K562 (cell line): Measurements from ENCODE around the gene ABCC12. TPM values are rescaled to one million over a fixed set of nuclear protein-coding genes. Genes with fewer than 3 reads are reported as not detected.

Experiments used
- ETV1 ChIP-seq: fragments of 450-650 bp; conservative IDR thresholded peaks from 2 replicates; pipeline ENCODE4 v1.6.1; 2016; ENCODE audit warnings: missing genetic modification characterization, control low read depth, low read depth, missing compliant biosample characterization
- HMGN3 ChIP-seq: IDR thresholded peaks from 2 replicates; pipeline ENCODE4 v1.6.1; 2011; ENCODE audit warnings: borderline replicate concordance, low read depth, mild to moderate bottlenecking, mixed read lengths, low read length; ENCODE audit not compliant: insufficient read length; ENCODE audit errors: extremely low read depth
- MAZ ChIP-seq, 2 experiments: fragments of 450-650 bp in 1 of 2; sonication (generic) in 1 of 2; formaldehyde crosslinking; IDR thresholded peaks in 1 of 2; conservative IDR thresholded peaks in 1 of 2; 2 replicates each; pipeline versions ENCODE4 v1.4.0 to v1.5.0; 2020; ENCODE audit warnings: mild to moderate bottlenecking in 1 of 2, missing genetic modification reagents in 1 of 2
- MECOM ChIP-seq: fragments of 250-450 bp; sonication (Bioruptor Pico); IDR thresholded peaks from 2 replicates; pipeline ENCODE4 v1.8.0; 2022; ENCODE audit warnings: inconsistent platforms
- NCOA1 ChIP-seq: fragments of 450-650 bp; IDR thresholded peaks from 2 replicates; pipeline ENCODE4 v1.6.1; 2016; ENCODE audit warnings: low read depth
- NCOA4 ChIP-seq: fragments of 450-650 bp; IDR thresholded peaks from 2 replicates; pipeline ENCODE4 v1.6.1; 2018; ENCODE audit warnings: mild to moderate bottlenecking; ENCODE audit not compliant: partially characterized antibody
- RBM22 ChIP-seq: fragments of 200-400 bp; formaldehyde crosslinking; IDR thresholded peaks from 2 replicates; pipeline ENCODE4 v1.6.1; 2018; ENCODE audit warnings: low read length, low read depth; ENCODE audit not compliant: poor library complexity, severe bottlenecking
- RCOR1 ChIP-seq, 2 experiments: IDR thresholded peaks; 2 replicates each; pipeline ENCODE4 v1.6.1; 2012; ENCODE audit warnings: low read depth in 2 of 2, low read length in 2 of 2, borderline replicate concordance in 1 of 2, improper control_type of control experiment in 1 of 2
- ZBED1 ChIP-seq: IDR thresholded peaks from 2 replicates; pipeline ENCODE4 v1.6.1; 2014
- ZBTB7A ChIP-seq: IDR thresholded peaks from 2 replicates; pipeline ENCODE4 v1.6.1; 2011; ENCODE audit warnings: low read depth, mild to moderate bottlenecking, low read length, moderate library complexity, borderline replicate concordance; ENCODE audit not compliant: control insufficient read depth
- ZNF143 ChIP-seq: sonication (generic); formaldehyde crosslinking; IDR thresholded peaks from 2 replicates; pipeline ENCODE4 v1.9.0; 2022; ENCODE audit warnings: mild to moderate bottlenecking, missing genetic modification reagents
- ZNF197 ChIP-seq: fragments of 200-800 bp; sonication (Bioruptor generic); IDR thresholded peaks from 2 replicates; pipeline ENCODE4 v1.6.1; 2016; ENCODE audit warnings: low read depth, missing genetic modification characterization, missing compliant biosample characterization
- ZNF444 ChIP-seq: fragments of 250-450 bp; sonication (Bioruptor Pico); IDR thresholded peaks from 2 replicates; pipeline ENCODE4 v1.4.0; 2020; ENCODE audit warnings: mild to moderate bottlenecking, moderate library complexity
- ZNF75A ChIP-seq: fragments of 450-650 bp; formaldehyde crosslinking; IDR thresholded peaks from 2 replicates; pipeline ENCODE4 v1.4.0; 2020; ENCODE audit warnings: mild to moderate bottlenecking
- ZNF76 ChIP-seq: fragments of 250-450 bp; sonication (Bioruptor Pico); IDR thresholded peaks from 2 replicates; pipeline ENCODE4 v1.4.0; 2020; ENCODE audit warnings: mild to moderate bottlenecking, moderate library complexity, borderline replicate concordance
- ZNF79 ChIP-seq: fragments of 250-450 bp; sonication (Bioruptor Pico); IDR thresholded peaks from 2 replicates; pipeline ENCODE4 v1.4.0; 2020; ENCODE audit warnings: low read depth, mild to moderate bottlenecking, moderate library complexity
- polyA plus RNA-seq, 8 experiments: library from polyadenylated mRNA; depleted of rRNA in 4 of 8; stranded (reverse) in 5 of 8; unstranded in 3 of 8; fragments of >200 nt; fragmentation: Nextera tagmentation in 2 of 8; fragmentation: Illumina TruSeq in 1 of 8; extraction: Ambion mirVana in 2 of 8; extraction: Trizol in 1 of 8; gene quantifications; 2 replicates each; pipeline versions ENCODE4 v1.2.1 to v1.2.3, GENCODE V29; 2011 to 2014; ENCODE audit warnings: inconsistent platforms in 1 of 8, missing spikeins in 1 of 8
- total RNA-seq, 7 experiments: library from RNA; depleted of rRNA in 6 of 7; stranded (reverse); fragments of >200 nt in 6 of 7; fragmentation: Illumina TruSeq in 2 of 7; extraction: Trizol in 2 of 7; gene quantifications; 2 replicates each; pipeline versions ENCODE4 v1.2.1 to v1.2.3, GENCODE V29; 2011 to 2021; ENCODE audit warnings: low replicate concordance in 1 of 7
- TF ChIP-seq, protein P1 (sequence below): IDR thresholded peaks from 2 replicates; pipeline ENCODE4 v1.6.1; 2011; ENCODE audit warnings: borderline replicate concordance, low read depth, mild to moderate bottlenecking, moderate library complexity, low read length; ENCODE audit not compliant: insufficient read depth, poor library complexity, severe bottlenecking
- TF ChIP-seq, protein P2 (sequence below): sonication (generic); formaldehyde crosslinking; IDR thresholded peaks from 2 replicates; pipeline ENCODE4 v1.8.0; 2022; ENCODE audit warnings: missing genetic modification reagents, mild to moderate bottlenecking, moderate library complexity, borderline replicate concordance
- TF ChIP-seq, protein P3 (sequence below): fragments of 450-650 bp; IDR thresholded peaks from 2 replicates; pipeline ENCODE4 v1.6.1; 2016; ENCODE audit warnings: borderline replicate concordance
- TF ChIP-seq, protein P4 (sequence below): fragments of 250-450 bp; sonication (Bioruptor Pico); IDR thresholded peaks from 2 replicates; pipeline ENCODE4 v1.5.1; 2021; ENCODE audit warnings: mild to moderate bottlenecking

Gene ABCC12
- total and polyA plus RNA-seq, 9 of the 15 experiments (the other 6 are each of a cell fraction or from before 2014, with no cell fraction given) = not detected

DNA sequence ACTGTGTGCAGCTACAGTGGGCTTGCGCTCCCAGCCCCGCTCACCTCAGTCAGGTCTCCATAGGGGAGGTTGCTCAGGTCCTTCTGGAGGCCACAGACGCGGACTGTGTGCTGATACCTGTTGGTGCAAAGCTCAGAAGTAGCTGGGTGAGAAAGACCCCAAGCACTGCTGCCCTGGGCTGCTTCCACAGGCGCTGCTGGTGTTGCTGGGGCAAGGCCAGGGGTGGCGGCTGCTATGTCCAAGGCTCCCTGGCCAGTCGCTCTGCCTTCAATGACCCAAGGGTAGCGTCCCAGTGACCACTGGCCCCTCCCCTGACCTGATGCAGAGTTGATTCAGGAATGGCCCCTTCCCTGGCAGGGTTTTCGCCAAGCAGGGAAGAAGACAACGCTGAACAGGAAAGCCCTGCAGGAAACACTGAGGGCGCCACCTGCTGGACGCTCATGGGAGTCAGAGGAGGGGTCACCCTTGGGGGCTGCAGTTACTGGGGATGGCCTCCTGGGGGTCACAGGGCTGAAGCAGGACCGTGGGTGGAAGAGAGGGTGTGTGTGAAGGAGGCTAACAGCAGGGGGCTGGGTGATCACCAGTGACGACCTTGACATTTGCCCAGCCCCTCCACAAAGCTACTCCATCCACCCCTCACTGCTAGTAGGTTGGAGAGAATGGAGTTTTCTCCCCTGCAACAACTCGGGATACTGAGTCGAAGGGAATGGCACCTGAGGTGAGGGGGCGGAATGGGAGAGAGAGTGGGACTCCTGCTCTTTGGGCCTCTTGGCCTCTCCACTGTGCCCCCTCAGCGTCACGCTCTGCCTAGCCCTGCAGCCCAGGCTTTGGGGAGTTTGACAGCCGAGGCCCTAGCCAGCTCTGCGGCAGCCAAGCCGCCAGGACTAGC lies 38.3 kb downstream of the ABCC12 start (continued):
- TF ChIP-seq, protein P1, sequence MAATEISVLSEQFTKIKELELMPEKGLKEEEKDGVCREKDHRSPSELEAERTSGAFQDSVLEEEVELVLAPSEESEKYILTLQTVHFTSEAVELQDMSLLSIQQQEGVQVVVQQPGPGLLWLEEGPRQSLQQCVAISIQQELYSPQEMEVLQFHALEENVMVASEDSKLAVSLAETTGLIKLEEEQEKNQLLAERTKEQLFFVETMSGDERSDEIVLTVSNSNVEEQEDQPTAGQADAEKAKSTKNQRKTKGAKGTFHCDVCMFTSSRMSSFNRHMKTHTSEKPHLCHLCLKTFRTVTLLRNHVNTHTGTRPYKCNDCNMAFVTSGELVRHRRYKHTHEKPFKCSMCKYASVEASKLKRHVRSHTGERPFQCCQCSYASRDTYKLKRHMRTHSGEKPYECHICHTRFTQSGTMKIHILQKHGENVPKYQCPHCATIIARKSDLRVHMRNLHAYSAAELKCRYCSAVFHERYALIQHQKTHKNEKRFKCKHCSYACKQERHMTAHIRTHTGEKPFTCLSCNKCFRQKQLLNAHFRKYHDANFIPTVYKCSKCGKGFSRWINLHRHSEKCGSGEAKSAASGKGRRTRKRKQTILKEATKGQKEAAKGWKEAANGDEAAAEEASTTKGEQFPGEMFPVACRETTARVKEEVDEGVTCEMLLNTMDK = peak; percentile 69
- TF ChIP-seq, protein P2, sequence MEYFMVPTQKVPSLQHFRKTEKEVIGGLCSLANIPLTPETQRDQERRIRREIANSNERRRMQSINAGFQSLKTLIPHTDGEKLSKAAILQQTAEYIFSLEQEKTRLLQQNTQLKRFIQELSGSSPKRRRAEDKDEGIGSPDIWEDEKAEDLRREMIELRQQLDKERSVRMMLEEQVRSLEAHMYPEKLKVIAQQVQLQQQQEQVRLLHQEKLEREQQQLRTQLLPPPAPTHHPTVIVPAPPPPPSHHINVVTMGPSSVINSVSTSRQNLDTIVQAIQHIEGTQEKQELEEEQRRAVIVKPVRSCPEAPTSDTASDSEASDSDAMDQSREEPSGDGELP (CRISPR knock-in tag) = 0 out of 2 replicates have a peak, but pooled peaks have one; percentile 27
- TF ChIP-seq NCOA4 (no peak), ZNF75A (CRISPR knock-in tag) (no peak), ZBTB7A (peak; percentile 93), MAZ (CRISPR knock-in tag; conservative IDR thresholded peaks at IDR 0.05 in 1 of 2, IDR thresholded peaks at IDR 0.05 in 1 of 2) (peak in 1 of 2 experiments; percentile 83; a peak in 2 of 4 replicates), ZBED1 (no peak), MECOM (CRISPR knock-in tag) (no peak), ZNF444 (CRISPR knock-in tag) (no peak), RBM22 (no peak), HMGN3 (no peak), ZNF76 (CRISPR knock-in tag) (no peak), ZNF79 (CRISPR knock-in tag) (no peak), ZNF197 (CRISPR knock-in tag) (no peak), ZNF143 (CRISPR knock-in tag) (no peak), ETV1 (tag) (peak; percentile 47; the same call in 1 of the 2 replicates), NCOA1 (no peak), RCOR1 (IDR thresholded peaks at IDR 0.05; ENCODE audit: borderline replicate concordance in 1 of 2, low read depth in 2 of 2, low read length in 2 of 2) (no peak)
- TF ChIP-seq, protein P3, sequence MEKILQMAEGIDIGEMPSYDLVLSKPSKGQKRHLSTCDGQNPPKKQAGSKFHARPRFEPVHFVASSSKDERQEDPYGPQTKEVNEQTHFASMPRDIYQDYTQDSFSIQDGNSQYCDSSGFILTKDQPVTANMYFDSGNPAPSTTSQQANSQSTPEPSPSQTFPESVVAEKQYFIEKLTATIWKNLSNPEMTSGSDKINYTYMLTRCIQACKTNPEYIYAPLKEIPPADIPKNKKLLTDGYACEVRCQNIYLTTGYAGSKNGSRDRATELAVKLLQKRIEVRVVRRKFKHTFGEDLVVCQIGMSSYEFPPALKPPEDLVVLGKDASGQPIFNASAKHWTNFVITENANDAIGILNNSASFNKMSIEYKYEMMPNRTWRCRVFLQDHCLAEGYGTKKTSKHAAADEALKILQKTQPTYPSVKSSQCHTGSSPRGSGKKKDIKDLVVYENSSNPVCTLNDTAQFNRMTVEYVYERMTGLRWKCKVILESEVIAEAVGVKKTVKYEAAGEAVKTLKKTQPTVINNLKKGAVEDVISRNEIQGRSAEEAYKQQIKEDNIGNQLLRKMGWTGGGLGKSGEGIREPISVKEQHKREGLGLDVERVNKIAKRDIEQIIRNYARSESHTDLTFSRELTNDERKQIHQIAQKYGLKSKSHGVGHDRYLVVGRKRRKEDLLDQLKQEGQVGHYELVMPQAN = no peak
- TF ChIP-seq, protein P4, sequence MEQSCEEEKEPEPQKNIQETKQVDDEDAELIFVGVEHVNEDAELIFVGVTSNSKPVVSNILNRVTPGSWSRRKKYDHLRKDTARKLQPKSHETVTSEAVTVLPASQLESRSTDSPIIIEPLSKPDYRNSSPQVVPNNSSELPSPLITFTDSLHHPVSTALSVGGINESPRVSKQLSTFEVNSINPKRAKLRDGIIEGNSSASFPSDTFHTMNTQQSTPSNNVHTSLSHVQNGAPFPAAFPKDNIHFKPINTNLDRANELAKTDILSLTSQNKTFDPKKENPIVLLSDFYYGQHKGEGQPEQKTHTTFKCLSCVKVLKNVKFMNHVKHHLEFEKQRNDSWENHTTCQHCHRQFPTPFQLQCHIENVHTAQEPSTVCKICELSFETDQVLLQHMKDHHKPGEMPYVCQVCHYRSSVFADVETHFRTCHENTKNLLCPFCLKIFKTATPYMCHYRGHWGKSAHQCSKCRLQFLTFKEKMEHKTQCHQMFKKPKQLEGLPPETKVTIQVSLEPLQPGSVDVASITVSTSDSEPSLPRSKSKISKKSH (CRISPR knock-in tag) = no peak
